ENCODE results near the gene SOAT2. TPM values are rescaled to one million over a fixed set of nuclear protein-coding genes. Genes with fewer than 3 reads are reported as not detected.

Gene SOAT2
- total and polyA plus RNA-seq, 4 donors = 0.48 to 9.4 (median 1.3) TPM

DNA sequence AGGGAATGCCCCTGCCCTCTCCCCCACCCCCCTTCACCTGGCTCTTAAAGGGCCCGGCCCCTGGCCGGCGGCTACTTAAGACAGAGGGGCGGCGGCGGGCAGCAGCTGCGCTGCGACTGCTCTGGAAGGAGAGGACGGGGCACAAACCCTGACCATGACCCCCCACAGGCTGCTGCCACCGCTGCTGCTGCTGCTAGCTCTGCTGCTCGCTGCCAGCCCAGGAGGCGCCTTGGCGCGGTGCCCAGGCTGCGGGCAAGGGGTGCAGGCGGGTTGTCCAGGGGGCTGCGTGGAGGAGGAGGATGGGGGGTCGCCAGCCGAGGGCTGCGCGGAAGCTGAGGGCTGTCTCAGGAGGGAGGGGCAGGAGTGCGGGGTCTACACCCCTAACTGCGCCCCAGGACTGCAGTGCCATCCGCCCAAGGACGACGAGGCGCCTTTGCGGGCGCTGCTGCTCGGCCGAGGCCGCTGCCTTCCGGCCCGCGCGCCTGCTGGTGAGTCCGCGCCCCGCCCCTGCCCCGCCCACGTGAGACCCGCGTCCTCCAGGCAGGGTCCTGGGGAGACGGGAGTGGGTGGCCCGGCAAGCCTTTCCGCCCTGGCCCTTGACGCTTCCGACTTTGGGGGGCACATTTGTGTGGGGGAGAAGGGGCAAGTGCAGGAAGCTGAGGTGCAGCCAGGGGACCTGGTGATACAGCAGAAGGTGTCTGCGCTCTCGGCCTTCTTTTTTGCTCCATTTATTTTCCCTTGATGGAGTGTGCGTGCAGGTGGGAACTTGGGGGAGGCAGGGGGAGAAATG lies 5.5 kb upstream of the SOAT2 start, which contains the start of gene IGFBP6:
TSS of gene IGFBP6 (plus strand) at position 104 of the 790 bp plus-strand sequence. CDS start at position 155, 51 bp downstream.
- peaks cover 10 to 28% (median 18%) of the 10 kb centered on the region in 4 donors for H3K4me1 ChIP-seq (ENCODE audit: control insufficient read depth in 4 of 4, insufficient read depth in 4 of 4, low read length in 3 of 4)
- TF ChIP-seq, protein P1, sequence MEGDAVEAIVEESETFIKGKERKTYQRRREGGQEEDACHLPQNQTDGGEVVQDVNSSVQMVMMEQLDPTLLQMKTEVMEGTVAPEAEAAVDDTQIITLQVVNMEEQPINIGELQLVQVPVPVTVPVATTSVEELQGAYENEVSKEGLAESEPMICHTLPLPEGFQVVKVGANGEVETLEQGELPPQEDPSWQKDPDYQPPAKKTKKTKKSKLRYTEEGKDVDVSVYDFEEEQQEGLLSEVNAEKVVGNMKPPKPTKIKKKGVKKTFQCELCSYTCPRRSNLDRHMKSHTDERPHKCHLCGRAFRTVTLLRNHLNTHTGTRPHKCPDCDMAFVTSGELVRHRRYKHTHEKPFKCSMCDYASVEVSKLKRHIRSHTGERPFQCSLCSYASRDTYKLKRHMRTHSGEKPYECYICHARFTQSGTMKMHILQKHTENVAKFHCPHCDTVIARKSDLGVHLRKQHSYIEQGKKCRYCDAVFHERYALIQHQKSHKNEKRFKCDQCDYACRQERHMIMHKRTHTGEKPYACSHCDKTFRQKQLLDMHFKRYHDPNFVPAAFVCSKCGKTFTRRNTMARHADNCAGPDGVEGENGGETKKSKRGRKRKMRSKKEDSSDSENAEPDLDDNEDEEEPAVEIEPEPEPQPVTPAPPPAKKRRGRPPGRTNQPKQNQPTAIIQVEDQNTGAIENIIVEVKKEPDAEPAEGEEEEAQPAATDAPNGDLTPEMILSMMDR (IDR thresholded peaks at IDR 0.05; ENCODE audit: low read depth, low read length, missing input control) = no peak
- TF ChIP-seq SP1 (IDR thresholded peaks at IDR 0.05) = no peak
- no peak for TF ChIP-seq JUND (IDR thresholded peaks at IDR 0.05)
- TF ChIP-seq HNF4A (conservative IDR thresholded peaks at IDR 0.05) = no peak
- TF ChIP-seq, protein P2, sequence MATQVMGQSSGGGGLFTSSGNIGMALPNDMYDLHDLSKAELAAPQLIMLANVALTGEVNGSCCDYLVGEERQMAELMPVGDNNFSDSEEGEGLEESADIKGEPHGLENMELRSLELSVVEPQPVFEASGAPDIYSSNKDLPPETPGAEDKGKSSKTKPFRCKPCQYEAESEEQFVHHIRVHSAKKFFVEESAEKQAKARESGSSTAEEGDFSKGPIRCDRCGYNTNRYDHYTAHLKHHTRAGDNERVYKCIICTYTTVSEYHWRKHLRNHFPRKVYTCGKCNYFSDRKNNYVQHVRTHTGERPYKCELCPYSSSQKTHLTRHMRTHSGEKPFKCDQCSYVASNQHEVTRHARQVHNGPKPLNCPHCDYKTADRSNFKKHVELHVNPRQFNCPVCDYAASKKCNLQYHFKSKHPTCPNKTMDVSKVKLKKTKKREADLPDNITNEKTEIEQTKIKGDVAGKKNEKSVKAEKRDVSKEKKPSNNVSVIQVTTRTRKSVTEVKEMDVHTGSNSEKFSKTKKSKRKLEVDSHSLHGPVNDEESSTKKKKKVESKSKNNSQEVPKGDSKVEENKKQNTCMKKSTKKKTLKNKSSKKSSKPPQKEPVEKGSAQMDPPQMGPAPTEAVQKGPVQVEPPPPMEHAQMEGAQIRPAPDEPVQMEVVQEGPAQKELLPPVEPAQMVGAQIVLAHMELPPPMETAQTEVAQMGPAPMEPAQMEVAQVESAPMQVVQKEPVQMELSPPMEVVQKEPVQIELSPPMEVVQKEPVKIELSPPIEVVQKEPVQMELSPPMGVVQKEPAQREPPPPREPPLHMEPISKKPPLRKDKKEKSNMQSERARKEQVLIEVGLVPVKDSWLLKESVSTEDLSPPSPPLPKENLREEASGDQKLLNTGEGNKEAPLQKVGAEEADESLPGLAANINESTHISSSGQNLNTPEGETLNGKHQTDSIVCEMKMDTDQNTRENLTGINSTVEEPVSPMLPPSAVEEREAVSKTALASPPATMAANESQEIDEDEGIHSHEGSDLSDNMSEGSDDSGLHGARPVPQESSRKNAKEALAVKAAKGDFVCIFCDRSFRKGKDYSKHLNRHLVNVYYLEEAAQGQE (IDR thresholded peaks at IDR 0.05) = no peak
- no peak for TF ChIP-seq ZBTB33 (IDR thresholded peaks at IDR 0.05)
- no peak for TF ChIP-seq NR2F2 (IDR thresholded peaks at IDR 0.05)
- TF ChIP-seq FOXA2 (IDR thresholded peaks at IDR 0.05) = no peak
- TF ChIP-seq FOXA1 (IDR thresholded peaks at IDR 0.05) = no peak
- no peak for TF ChIP-seq HNF4G (IDR thresholded peaks at IDR 0.05)
- DNase-seq (ENCODE audit: low spot score) = no peak
- peak within 1 kb of the TSS; percentile 64 to 71 for H3K27ac ChIP-seq (ENCODE audit: low read depth in 1 of 2, low read length in 2 of 2)
- H3K36me3 ChIP-seq (ENCODE audit: control insufficient read depth in 4 of 4, insufficient read depth in 3 of 4, low read depth in 1 of 4, low read length in 3 of 4) = no peaks in the 10 kb centered on the region
- no peaks in the 10 kb centered on the region for H3K9me3 ChIP-seq (ENCODE audit: control insufficient read depth in 4 of 4, low read length in 3 of 4)
- no peaks in the 10 kb centered on the region for H3K27me3 ChIP-seq (ENCODE audit: control insufficient read depth in 4 of 4, insufficient read depth in 4 of 4, low read length in 3 of 4)
- WGBS = 5% methylated on average over 51 of the region's 51 CpGs
- H3K9ac ChIP-seq (ENCODE audit: low read depth in 1 of 2, low read length in 2 of 2) = peak within 1 kb of the TSS in 1 of 2 donors; percentile 35
- H3K4me3 ChIP-seq (ENCODE audit: low read depth in 1 of 3, low read length in 3 of 3) = peak within 1 kb of the TSS in 2 of 3 donors; percentile 41 to 55

- Histone ChIP-seq H3K4me1 (ENCODE audit: control insufficient read depth in 4 of 4, insufficient read depth in 4 of 4, low read length in 3 of 4) (peaks cover 17 to 35% (median 26%) of the 10 kb centered on the region in 4 donors), H3K4me3 (ENCODE audit: low read depth in 1 of 3, low read length in 3 of 3) (peak overlapping the region in 1 of 3 donors; percentile 55), H3K9ac (ENCODE audit: low read depth in 1 of 2, low read length in 2 of 2) (no peak overlapping the region), H3K27me3 (ENCODE audit: control insufficient read depth in 4 of 4, insufficient read depth in 4 of 4, low read length in 3 of 4) (no peaks in the 10 kb centered on the region), H3K9me3 (ENCODE audit: control insufficient read depth in 4 of 4, low read length in 3 of 4) (no peaks in the 10 kb centered on the region), H3K36me3 (ENCODE audit: control insufficient read depth in 4 of 4, insufficient read depth in 3 of 4, low read depth in 1 of 4, low read length in 3 of 4) (no peaks in the 10 kb centered on the region), H3K27ac (ENCODE audit: low read depth in 1 of 2, low read length in 2 of 2) (peak overlapping the region; percentile 45 to 71)
- 76% methylated on average over 13 of the region's 13 CpGs for WGBS
- no peak for DNase-seq (ENCODE audit: low spot score)
- TF ChIP-seq HNF4G (IDR thresholded peaks at IDR 0.05) (no peak), ZBTB33 (IDR thresholded peaks at IDR 0.05) (no peak), RXRA (IDR thresholded peaks at IDR 0.05) (no peak), GABPA (IDR thresholded peaks at IDR 0.05 in 1 of 2, conservative IDR thresholded peaks at IDR 0.05 in 1 of 2) (no peak)
- TF ChIP-seq, protein P2 (IDR thresholded peaks at IDR 0.05) = no peak
Measured at GRCh38 chr12:53098354-53098981, 4.8 kb upstream of the SOAT2 start.
